ENCODE results near the gene SLC35D2. TPM values are rescaled to one million over a fixed set of nuclear protein-coding genes. Genes with fewer than 3 reads are reported as not detected.
"Not testable (repeated sequence)": the region's sequence is repeated elsewhere in the genome, so short reads cannot be mapped to it uniquely, and the experiment has no call there.

The SLC35D2 gene
- polyA plus RNA-seq, 4 donors: 14.2 to 42.5 (median 35.8) TPM

DNA sequence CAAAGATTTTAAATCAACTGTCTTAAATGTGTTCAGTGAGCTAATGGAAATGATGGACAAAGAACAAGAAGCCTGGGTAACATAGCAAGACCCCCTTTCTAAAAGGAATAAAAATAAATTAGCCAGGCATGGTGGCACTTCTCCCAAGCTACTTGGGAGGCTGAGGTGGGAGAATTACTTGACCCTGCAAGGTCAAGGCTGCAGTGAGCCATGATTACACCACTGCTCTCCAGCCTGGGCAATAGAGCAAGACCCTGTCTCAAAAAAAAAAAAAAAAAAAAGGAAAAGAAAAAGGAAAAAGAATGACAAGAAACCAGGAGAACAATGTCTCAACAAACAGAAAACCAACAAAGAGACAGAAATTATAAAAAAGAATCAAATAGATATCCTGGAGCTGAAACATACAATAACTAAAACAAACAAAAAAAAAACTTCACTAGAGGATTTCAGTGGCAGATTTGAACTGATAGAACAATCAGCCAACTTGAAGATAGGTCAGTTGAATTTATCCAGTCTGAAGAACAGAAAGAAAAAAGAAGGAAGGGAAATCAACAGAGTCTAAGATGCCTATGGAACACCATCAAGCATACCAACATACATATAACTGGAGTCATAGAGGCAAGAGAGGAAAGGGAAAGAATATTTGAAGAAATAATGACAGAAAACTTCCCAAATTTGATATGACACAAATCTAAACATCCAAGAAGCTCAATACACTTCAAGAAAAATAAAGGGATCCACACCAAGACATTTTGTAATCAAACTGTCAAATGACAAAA is 16.8 kb upstream of the SLC35D2 start:
- no peak for DNase-seq (ENCODE audit: low read depth in 4 of 4, low spot score in 3 of 4)

DNA sequence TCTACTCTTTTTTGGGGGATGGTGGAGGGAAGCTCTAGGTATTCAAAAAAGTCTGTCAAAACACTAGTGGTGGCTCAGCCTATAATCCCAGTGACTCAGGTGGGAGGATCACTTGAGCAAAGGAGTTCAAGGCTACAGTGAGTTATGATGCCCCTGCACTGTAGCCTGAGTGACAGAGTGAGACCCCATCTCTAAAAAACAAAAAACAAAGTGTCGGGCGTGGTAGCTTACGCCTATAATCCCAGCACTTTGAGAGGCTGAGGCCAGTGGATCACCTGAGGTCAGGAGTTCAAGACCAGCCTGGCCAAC is 15.8 kb upstream of the SLC35D2 start:
- no peak for DNase-seq (ENCODE audit: low read depth in 4 of 4, low spot score in 3 of 4)

DNA sequence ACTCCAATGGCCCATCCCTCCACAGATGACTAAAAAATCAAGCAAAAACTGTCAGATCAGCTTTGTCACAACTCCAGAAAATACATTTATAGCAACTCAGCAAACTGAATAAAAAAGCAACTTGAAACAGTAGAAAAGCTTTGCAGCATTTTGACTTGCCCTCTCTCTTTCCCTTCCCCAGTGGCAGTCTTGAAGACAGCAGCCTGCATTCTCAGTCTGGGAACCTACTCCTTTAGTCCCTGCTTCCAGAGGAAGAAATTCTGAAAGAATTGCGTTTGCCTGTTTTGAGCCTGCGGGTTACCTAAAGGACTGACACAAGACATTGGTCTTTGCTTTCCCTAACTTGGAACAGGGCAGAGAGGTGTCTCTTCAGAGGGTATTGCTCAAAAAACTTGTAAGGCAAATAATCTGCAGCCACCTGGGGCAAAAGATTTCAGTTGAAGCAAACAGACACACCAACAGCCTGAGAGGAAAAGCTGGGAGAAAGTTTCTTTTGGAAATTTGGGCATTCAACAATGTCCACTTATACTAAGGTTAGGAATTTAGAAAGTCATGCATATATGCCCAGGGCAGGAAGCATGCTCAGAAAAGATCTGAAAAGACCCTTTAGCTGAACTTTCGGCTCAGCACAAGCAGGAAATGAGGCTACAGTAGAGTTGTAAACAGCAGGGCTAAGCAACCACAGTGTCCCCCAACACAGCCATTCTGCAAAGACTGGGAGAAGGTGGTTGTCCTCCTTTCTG is 15.2 kb upstream of the SLC35D2 start:
- DNase-seq (ENCODE audit: low read depth in 4 of 4, low spot score in 3 of 4): no peak

DNA sequence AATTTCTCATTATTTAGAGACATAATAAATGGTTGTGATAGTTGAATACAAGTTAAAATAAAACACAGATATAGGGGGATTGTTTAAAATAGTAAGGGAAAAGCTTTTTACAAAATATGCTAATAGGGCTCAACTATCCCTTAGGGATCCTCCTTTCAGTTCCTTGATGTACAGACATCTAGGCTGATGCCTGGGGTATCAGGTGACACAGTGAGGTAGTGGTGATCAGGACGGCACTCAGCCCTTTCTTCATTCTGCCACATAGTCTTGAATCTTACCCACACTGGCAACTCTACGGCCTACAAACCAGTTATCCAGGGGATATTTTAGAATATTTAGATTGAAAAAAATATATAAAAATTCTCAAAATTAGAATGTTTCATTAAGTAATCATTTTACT is 12.5 kb upstream of the SLC35D2 start:
- DNase-seq (ENCODE audit: low read depth in 4 of 4, low spot score in 3 of 4): no peak

DNA sequence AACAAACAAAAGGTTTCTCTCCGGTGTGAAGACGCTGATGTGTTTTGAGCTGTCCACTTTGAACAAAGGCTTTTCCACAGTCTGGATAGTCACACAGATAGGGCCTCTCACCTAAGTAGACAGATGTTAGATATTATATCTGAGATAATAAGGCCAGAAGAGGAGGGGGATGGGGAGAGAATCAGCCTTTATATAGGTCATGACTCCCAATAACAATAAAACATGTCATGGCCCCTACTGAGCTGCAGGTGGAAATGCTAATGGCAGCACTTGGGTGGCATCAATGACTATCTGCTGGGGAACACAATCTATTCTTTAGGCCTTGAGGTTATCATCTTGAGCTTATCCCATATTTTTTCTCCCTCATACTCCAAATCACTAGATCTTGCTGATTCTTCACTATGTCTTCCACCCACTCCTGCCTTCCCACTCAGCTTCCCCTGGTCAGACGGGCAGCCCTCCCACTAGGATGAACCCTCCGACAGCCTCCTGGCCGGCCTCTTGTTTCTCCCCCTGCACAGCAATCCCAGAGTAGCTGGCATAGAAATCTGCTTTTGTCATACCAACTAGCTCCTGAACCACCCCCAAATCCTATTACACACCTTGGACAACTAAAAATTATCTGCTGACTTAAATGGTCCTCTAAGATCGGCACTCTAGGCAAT is 11.5 kb upstream of the SLC35D2 start:
- no peak for DNase-seq (ENCODE audit: low read depth in 4 of 4, low spot score in 3 of 4)

DNA sequence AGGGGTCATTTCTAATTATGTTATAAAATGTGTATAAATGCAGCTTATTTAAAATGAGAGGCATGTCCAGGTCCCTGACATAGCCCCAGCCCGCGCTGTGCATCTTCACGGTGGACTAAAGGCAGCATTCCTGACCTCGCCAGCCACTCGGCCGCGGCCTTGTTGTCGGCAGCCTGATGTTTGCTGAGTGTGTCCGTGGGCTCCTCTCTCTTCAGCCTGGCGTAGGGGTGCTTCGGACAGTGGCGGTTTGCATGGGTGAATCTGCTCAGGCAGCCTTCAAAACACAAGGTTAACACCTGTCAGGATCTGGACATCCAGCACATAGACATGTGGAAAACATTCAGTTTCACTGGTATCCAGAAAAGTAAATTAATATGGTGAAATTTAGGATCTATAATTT is 8.8 kb upstream of the SLC35D2 start:
- DNase-seq (ENCODE audit: low read depth in 4 of 4, low spot score in 3 of 4): no peak

DNA sequence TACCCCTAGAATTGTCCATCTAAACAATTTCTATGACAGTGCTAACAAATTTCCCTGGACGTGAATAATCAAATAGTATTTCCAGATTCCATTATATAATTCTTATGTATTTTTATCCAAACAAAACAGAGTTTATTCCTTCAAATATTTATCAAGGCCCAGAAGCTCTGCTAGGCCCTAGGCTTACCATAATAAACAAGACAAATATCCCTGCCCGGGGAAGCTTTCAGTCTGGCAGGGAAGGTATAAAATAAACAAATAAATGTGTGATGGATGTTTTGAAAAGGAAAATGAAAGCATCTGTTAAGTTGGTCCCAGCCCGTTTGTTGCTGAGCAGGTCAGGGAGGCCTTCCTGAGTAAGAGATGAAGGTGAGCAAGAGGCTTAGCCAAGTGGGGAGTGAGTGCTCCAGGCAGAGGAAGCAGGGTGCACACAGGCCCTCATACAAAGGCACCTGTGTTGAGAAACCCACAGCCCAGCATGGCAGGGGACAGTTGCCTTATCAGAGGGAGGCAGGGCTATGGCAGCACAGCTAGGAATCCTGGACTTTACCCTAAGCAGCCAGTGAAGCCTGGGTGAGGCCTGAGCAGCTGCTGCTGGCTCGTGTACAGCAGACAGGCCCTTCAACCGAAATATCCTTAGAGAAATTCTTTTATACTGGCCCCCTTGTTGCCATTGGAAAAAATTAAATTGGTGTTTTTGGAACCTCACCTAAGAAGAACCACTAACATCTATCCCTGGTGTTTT is 7.7 kb upstream of the SLC35D2 start:
- DNase-seq (ENCODE audit: low read depth in 4 of 4, low spot score in 3 of 4): no peak

DNA sequence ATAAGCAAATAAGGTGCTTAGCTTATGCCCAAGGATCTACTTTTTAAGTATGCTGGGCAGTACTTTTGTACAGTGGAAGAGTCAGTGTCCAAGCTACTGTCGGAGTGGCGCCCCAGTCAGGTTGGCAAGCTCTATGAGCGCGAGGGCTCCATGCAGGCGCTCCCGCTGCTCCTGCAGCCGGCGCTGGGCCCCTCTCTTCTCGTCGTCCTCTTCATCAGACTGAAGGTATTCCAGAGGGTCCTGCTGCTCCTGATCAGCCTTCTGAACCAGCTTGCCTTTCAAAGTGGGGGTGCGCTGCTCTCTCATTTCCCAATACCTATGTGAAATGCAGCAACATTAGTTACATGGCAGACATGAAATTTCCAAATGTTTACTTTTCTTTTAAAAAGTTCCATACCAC is 4.6 kb upstream of the SLC35D2 start:
- DNase-seq (ENCODE audit: low read depth in 4 of 4, low spot score in 3 of 4): no peak

DNA sequence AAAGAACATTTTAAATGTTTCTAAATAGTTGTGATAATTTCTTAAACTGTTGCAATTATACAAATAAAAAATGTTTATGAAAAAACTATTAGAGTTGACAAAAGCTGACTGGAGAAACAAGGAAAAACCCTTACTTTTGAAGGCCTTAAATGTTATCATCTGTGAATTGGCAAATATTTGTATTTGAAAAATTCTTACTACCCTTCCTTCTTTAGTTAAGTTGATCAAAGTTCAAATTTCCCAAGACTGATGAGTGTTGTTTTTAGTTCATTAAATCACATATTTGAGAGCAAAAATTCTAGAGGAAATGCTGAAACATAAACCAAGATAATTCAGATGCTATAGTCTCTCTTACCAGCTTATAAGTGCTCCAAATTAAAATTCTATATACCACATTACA is 2.6 kb upstream of the SLC35D2 start:
- DNase-seq (ENCODE audit: low read depth in 4 of 4, low spot score in 3 of 4): no peak

DNA sequence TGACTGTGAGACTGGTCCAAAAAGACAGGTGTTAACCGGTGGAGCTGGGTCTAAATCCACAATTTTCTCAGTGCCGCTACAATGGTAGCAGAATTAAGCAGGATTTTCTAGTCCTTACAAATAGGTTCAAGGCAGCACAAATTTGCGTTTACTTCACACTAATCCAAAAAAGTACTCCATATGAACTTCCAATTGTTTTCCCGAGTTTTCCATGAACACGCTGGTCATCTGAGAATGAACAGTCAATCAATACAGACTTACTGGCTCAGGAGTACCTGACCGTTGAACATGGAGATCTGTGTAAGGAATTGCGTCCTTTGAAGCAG is 709 bp downstream of the SLC35D2 start:
- DNase-seq (ENCODE audit: low read depth in 4 of 4, low spot score in 3 of 4): no peak

DNA sequence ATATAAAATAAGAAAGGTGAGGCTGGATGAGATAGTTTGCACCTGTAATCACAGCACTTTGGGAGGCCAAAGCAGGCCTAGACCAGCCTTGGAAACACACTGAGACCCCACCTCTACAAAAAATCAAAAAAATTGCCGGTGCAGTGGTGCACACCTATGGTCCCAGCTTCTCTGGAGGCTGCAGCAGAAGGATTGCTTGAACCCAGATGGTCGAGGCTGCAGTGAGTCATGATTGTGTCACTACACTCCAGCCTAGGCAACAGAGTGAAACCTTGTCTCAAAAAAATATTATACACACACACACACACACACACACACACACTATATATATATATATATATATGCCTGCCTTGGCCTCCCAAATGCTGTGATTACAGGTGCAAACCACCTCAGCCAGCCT is 1.3 kb downstream of the SLC35D2 start:
- DNase-seq (ENCODE audit: low read depth in 4 of 4, low spot score in 3 of 4): no peak

DNA sequence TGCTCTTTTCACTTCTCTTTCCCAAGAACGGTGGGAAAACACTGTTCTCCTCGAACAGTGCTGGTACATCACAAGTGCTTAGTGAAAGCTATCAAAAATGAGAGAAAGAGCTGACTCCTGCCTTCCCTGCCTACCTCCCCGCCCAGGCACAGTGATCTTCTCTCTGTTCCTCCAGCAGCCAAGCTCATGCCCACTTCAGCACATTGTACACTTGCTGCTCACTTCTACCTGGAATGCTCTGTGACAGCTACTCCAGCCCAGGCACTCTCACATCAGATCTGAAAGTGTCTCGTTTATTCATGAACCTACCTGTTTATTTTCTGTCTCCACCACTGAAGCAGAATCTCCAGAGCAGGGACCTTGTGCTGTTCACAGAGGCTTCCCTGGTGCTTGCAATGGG is 1.8 kb downstream of the SLC35D2 start:
- DNase-seq (ENCODE audit: low read depth in 4 of 4, low spot score in 3 of 4): no peak

DNA sequence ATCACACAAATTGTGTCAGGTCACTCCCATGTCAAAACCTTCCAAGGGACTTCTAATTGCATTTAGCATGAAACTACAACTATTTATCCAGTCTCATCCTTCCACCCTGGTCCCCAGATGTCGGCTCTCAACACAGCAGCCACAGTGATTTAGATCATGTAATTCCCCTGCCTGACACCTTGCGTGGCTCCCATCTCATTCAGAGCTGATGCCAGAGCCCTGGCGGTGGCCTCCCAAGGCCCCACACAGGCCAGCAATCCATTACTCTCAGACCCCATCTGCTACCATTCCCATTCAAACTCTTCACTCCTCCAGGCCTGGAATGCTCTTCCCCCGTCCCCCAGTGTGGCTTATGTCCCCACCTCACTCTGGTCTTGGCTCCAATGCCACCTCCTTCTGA is 2.4 kb downstream of the SLC35D2 start:
- no peak for DNase-seq (ENCODE audit: low read depth in 4 of 4, low spot score in 3 of 4)

DNA sequence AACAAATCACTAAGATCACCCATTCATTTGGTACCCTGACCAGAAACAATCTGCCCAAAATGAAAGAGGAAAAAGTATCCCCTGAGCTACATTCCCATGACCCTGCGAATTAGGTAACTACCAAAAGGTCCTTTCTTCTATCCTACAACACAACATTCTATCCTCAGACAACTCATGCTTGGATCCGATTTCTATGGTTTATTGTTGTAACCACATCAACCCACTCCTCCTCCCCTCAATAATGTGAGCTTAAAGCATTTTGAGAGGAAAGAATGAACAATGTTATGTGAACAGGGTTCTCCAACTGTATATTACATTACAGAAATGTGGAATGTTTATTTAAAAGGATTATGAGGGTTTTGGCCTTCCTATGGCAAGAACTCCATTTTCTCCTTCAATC is 4.0 kb downstream of the SLC35D2 start:
- no peak for DNase-seq (ENCODE audit: low read depth in 4 of 4, low spot score in 3 of 4)

DNA sequence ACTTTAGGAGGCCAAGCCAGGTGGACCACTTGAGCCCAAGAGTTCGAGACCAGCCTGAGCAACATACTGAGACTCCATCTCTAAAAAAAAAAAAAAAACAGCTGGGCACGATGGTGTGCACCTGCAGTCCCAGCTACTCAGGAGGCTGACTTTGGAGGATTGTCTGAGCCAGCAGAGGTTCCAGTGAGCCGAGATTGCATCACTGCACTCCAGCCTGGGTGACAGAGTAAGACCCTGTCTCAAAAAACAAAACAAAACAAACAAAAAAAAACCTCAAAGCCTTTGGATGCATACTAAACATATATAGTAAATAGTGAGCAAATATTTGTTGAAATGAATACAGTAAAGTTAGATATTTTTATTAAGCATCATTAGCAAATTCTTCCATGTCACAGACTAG is 5.3 kb downstream of the SLC35D2 start:
- no peak for DNase-seq (ENCODE audit: low read depth in 4 of 4, low spot score in 3 of 4)

DNA sequence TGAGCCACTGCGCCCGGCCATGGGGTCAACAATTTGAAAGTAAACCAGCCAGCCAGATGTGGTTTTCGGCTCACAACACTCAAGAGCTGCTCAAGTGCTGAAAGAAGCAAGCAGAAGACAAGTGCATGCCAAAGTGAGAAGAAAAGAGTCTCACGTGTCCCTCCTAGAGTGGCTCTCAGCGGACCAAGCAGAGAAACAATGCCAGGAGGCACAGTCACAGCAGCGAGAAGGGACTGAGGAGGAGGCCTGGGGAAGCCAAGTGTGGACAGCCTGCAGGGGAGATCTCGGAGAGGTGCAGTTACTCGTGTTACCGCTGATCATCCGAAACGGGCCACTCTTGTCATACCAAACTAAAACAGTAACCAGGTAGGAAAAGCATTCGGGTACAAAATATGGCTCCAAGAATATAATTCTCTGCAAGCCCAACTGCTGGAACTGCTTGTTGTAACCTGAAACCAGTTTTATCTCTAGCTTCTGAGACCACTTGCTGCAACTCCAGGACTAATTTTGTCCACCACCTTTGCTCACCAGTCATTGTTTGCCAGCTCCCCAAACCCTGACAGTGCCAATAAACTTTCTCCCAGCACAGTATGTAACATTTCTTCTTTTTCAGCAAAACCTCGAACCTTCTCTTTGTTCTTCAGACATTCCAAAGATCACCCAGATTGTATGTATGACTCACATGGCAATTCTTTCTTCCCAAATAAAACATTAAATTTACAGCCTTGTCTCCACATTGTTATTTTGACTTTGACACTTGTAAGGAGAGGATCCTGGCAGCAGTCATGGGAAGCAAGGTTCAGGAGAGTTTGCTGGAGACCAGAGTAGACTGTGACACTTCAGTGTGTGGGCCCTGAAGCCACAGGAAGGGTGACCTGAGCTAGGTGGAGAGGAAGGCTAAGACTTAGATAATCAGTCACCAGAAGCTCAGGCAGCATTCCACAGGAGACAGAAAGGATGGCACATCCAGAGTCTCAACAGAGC is 6.3 kb downstream of the SLC35D2 start:
- DNase-seq (ENCODE audit: low read depth in 4 of 4, low spot score in 3 of 4): no peak

DNA sequence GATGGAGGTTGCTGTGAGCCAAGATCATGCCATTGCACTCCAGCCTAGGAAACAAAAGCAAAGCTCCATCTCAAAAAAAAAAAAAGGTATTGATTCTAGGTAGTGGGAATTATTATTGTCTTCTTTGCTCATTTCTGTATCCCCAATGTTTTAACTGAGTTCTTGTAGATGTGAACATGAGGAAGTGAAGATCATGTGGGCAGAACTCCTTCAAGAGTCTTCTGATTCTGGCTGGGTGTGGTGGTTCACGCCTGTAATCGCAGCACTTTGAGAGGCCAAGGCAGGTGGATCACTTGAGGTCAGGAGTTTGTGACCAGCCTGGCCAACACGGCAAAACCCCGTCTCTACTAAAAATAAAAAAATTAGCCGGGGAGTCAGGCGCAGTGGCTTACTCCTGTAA is 8.0 kb downstream of the SLC35D2 start:
- DNase-seq (ENCODE audit: low read depth in 4 of 4, low spot score in 3 of 4): not testable (repeated sequence)

DNA sequence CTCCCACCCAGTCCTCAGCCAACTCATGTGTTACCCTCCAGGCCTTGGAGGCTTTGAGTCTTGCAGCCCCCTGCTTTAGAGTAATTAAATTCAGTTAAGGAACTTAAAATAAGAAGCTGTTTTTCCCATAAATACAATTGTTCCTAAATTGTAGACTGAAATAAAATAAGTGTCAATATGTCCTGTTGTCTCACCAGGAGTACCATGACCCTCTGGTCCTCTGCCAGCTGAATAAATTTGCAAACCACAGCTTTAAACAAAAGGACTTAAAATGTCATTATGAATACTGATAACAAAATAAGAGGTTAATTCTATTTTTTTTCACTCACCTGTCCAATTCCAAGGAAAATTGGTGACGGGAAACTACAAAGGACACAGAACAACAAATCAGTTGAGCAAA is 15.6 kb downstream of the SLC35D2 start:
- DNase-seq (ENCODE audit: low read depth in 4 of 4, low spot score in 3 of 4): no peak

DNA sequence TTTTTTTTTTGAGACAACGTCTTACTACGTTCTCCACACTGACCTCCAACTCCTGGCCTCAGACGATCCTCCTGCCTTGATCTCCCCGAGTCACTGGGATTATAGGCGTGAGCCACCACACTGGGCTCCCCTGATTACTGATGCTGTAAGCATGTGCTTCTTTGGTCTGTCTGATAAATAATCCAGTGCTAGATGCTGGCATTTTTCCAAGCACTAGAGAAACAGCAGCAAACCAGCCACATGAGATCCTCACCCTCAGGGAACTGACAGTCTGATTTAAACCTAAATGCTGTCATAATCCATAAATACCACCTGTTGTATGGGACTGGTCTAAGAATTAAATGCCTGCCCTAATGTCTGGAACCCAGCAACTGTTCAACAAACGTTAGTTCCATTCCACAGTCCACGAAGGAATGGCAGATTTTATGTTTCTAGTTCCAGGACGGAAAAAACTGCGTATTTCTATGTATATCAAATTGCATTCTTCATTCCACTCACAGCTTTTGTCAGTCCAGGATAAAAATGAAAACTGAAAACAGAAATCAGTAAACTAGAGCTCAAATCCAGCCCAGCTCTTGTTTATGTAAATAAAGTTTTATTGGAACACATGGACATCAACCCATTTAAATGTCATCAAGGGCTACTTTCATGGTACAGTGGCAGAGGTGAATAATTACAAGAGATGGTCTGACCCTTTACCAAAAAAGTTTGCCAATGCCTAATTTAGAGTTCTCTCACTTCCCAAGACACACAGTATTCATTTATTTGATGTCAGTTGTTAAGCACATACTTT is 20.1 kb downstream of the SLC35D2 start:
- no peak for DNase-seq (ENCODE audit: low read depth in 4 of 4, low spot score in 3 of 4)
